ENCODE data around the gene COPG1.

COPG1 gene

GRCh38 chr3:129231331-129232119 is 17.9 kb upstream of the COPG1 start:
- H3K9me3 ChIP-seq (ENCODE audit: severe bottlenecking): no peaks in the 10 kb centered on the region
- TF ChIP-seq, protein P1, sequence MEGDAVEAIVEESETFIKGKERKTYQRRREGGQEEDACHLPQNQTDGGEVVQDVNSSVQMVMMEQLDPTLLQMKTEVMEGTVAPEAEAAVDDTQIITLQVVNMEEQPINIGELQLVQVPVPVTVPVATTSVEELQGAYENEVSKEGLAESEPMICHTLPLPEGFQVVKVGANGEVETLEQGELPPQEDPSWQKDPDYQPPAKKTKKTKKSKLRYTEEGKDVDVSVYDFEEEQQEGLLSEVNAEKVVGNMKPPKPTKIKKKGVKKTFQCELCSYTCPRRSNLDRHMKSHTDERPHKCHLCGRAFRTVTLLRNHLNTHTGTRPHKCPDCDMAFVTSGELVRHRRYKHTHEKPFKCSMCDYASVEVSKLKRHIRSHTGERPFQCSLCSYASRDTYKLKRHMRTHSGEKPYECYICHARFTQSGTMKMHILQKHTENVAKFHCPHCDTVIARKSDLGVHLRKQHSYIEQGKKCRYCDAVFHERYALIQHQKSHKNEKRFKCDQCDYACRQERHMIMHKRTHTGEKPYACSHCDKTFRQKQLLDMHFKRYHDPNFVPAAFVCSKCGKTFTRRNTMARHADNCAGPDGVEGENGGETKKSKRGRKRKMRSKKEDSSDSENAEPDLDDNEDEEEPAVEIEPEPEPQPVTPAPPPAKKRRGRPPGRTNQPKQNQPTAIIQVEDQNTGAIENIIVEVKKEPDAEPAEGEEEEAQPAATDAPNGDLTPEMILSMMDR (IDR thresholded peaks at IDR 0.05; ENCODE audit: poor library complexity, severe bottlenecking): no peak
- no peak overlapping the region for H3K4me3 ChIP-seq (ENCODE audit: severe bottlenecking)
- peak overlapping the region; percentile 91 for H3K27ac ChIP-seq (ENCODE audit: poor library complexity, severe bottlenecking)
- ATAC-seq (ENCODE audit: low read depth) (no peak), DNase-seq (ENCODE audit: low spot score) (no peak)
- H3K27me3 ChIP-seq (ENCODE audit: insufficient read depth, poor library complexity, severe bottlenecking): no peaks in the 10 kb centered on the region
- H3K36me3 ChIP-seq (ENCODE audit: low read depth): no peaks in the 10 kb centered on the region
- peaks cover 23% of the 10 kb centered on the region for H3K4me1 ChIP-seq (ENCODE audit: insufficient read depth, poor library complexity, severe bottlenecking)

GRCh38 chr3:129233538-129233937 is 15.9 kb upstream of the COPG1 start:
- no peaks in the 10 kb centered on the region for H3K36me3 ChIP-seq (ENCODE audit: low read depth)
- no peaks in the 10 kb centered on the region for H3K27me3 ChIP-seq (ENCODE audit: insufficient read depth, poor library complexity, severe bottlenecking)
- DNase-seq (ENCODE audit: low spot score): no peak
- H3K4me1 ChIP-seq (ENCODE audit: insufficient read depth, poor library complexity, severe bottlenecking): peaks cover 19% of the 10 kb centered on the region
- no peak for ATAC-seq (ENCODE audit: low read depth)
- TF ChIP-seq, protein P1 (IDR thresholded peaks at IDR 0.05; ENCODE audit: poor library complexity, severe bottlenecking): no peak
- no peak overlapping the region for H3K27ac ChIP-seq (ENCODE audit: poor library complexity, severe bottlenecking)
- H3K4me3 ChIP-seq (ENCODE audit: severe bottlenecking): no peak overlapping the region
- no peaks in the 10 kb centered on the region for H3K9me3 ChIP-seq (ENCODE audit: severe bottlenecking)

DNA sequence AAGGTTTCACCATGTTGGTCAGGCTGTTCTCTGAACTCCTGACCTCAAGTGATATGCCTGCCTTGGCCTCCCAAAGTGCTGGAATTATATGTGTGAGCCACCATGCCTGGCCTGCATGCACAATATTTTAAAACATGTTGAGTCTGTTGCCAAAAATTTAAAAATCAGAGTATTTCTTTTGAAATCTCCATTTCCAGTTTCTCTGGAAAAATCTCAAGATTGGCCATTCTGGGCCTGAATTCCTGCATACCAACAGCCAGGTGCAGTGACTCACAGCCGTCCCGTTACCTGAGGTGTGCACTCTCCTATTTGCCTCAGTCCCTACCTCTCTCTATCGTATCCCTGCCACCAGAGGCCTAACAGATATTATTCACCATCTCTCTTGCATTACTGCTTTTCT is 15.0 kb upstream of the COPG1 start:
- Histone ChIP-seq H3K36me3 (ENCODE audit: low read depth) (no peaks in the 10 kb centered on the region), H3K27ac (ENCODE audit: poor library complexity, severe bottlenecking) (no peak overlapping the region), H3K27me3 (ENCODE audit: insufficient read depth, poor library complexity, severe bottlenecking) (no peaks in the 10 kb centered on the region), H3K4me3 (ENCODE audit: severe bottlenecking) (no peak overlapping the region), H3K4me1 (ENCODE audit: insufficient read depth, poor library complexity, severe bottlenecking) (peaks cover 17% of the 10 kb centered on the region), H3K9me3 (ENCODE audit: severe bottlenecking) (no peaks in the 10 kb centered on the region)
- TF ChIP-seq, protein P1 (IDR thresholded peaks at IDR 0.05; ENCODE audit: poor library complexity, severe bottlenecking): no peak
- DNase-seq (ENCODE audit: low spot score) (no peak), ATAC-seq (ENCODE audit: low read depth) (peak; percentile 31; the same call in 1 of the 3 replicates)

DNA sequence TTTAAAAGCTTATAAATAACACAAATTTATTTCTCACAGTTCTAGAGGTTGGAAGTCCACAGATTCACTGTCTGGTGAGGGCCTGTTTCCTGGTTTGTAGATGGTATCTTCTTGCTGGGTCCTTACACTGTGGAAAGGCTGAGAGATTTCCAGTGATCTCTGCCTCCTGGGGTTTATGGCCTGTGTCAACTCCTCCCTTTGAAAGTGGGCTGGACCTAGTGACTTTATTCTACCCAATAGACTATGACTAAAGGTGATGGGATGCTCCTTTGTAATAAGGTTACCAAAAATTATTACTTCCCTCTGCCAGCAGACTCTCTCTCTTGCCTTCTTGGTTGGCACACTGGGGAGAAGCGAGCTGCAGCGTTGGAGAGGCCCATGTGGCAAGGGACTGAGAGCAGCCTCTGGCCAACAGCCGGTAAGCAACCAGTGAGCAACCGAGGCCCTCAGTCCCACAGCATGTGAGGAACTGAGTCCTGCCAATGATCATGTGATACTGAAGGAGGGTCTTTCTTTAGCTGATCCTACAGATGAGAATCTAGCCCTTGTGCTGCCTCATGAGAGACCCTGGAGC is 14.0 kb upstream of the COPG1 start:
- TF ChIP-seq, protein P1 (IDR thresholded peaks at IDR 0.05; ENCODE audit: poor library complexity, severe bottlenecking): no peak
- no peaks in the 10 kb centered on the region for H3K27me3 ChIP-seq (ENCODE audit: insufficient read depth, poor library complexity, severe bottlenecking)
- H3K36me3 ChIP-seq (ENCODE audit: low read depth): no peaks in the 10 kb centered on the region
- peaks cover 17% of the 10 kb centered on the region for H3K4me1 ChIP-seq (ENCODE audit: insufficient read depth, poor library complexity, severe bottlenecking)
- H3K4me3 ChIP-seq (ENCODE audit: severe bottlenecking): no peak overlapping the region
- H3K27ac ChIP-seq (ENCODE audit: poor library complexity, severe bottlenecking): no peak overlapping the region
- ATAC-seq (ENCODE audit: low read depth) (no peak), DNase-seq (ENCODE audit: low spot score) (no peak)
- H3K9me3 ChIP-seq (ENCODE audit: severe bottlenecking): no peaks in the 10 kb centered on the region
